ENCODE results near the gene AP2A2. TPM values are rescaled to one million over a fixed set of nuclear protein-coding genes. Genes with fewer than 3 reads are reported as not detected.

The AP2A2 gene
- total RNA-seq, 2 experiments from 2014 or later = 24.9 to 43.0 TPM

DNA sequence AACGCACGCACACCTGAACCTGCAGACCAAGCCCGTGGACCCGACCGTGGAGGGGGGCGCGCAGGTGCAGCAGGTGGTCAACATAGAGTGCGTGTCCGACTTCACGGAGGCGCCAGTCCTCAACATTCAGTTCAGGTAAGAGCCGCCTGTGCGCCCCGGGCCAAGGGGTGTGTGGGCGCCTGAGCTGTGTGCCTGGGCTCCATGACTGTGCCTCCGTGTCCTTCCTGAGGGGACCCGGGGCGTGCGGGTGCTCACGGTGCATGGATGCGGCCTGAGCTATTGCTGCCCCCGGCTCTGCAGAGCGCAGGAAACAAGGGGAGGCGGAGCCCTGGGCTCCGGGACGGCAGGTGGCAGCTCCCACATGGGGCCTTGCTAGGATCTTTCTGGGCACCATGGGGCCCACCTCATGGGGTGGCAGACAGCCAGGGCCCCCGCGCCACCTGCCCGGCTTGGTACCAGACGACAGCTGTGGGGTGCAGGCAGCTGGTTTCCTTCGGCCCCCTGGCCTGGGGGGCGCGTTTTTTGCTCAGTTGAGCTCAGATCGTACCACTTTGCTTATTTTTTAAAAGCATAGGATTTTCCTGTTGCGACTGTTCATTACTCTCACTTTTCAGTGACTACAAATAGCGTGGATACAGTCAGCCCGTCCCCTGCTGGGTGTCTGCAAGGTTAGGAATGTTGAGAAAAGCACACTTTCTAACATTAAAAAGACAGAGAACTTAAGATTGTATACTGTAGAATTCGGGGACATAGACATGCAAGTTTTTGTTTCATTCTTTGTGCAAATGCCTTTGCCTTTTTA is 82.5 kb downstream of the AP2A2 start:
- no TSS peak for BruUV-seq (replicated peaks)
- no peak for TF ChIP-seq EZH2phosphoT487 (IDR thresholded peaks at IDR 0.05; ENCODE audit: borderline replicate concordance, low read depth, low read length)
- no peak for TF ChIP-seq CTCF (conservative IDR thresholded peaks at IDR 0.05; ENCODE audit: low read length)
- Histone ChIP-seq H3K4me1 (ENCODE audit: insufficient read depth, low read length, poor library complexity, severe bottlenecking) (no peaks in the 10 kb centered on the region), H3K27ac (ENCODE audit: low read depth, low read length, poor library complexity, severe bottlenecking) (no peak overlapping the region), H3K36me3 (ENCODE audit: insufficient read depth, low read length) (peaks cover 30% of the 10 kb centered on the region; the same call in 1 of the 2 replicates), H3K4me3 (ENCODE audit: low read depth, low read length, poor library complexity, severe bottlenecking) (no peak overlapping the region), H4K20me1 (ENCODE audit: insufficient read depth, low read length) (no peaks in the 10 kb centered on the region), H3K4me2 (ENCODE audit: low read length) (no peak overlapping the region), H3K9me3 (ENCODE audit: low read length) (no peaks in the 10 kb centered on the region), H2AFZ (ENCODE audit: low read length) (no peak overlapping the region), H3K79me2 (ENCODE audit: insufficient read depth, low read depth, low read length) (no peaks in the 10 kb centered on the region), H3K9me2 (ENCODE audit: insufficient read depth, low read length) (no peaks in the 10 kb centered on the region)
- ChIA-PET POLR2A (interaction anchor here (0.5 kb wide), 3 partner anchors 13 to 897 kb away, joined by 3 to 4 read pairs (median 4); no protein-coding TSS in a partner anchor), CTCF (ENCODE audit: unreplicated experiment) (no interaction called here)
- no peak for DNase-seq (ENCODE audit: low spot score)
- intact Hi-C loops (cut with micrococcal nuclease; ENCODE audit: unreplicated experiment) = no loop called here

- BruUV-seq (replicated peaks) = no TSS peak
Observed at GRCh38 chr11:1008803-1009145, 83.1 kb downstream of the AP2A2 start.

More at GRCh38 chr11:1008803-1009145, 83.1 kb downstream of the AP2A2 start:
- ChIA-PET CTCF (ENCODE audit: unreplicated experiment) (no interaction called here), POLR2A (interaction anchor here (0.5 kb wide), 1 partner anchor 38 kb away, joined by 3 read pairs; no protein-coding TSS in a partner anchor)
- Histone ChIP-seq H3K4me3 (ENCODE audit: low read depth, low read length, poor library complexity, severe bottlenecking) (no peak overlapping the region), H3K9me3 (ENCODE audit: low read length) (no peaks in the 10 kb centered on the region), H3K4me1 (ENCODE audit: insufficient read depth, low read length, poor library complexity, severe bottlenecking) (no peaks in the 10 kb centered on the region), H3K36me3 (ENCODE audit: insufficient read depth, low read length) (peaks cover 25% of the 10 kb centered on the region; the same call in 1 of the 2 replicates), H3K27ac (ENCODE audit: low read depth, low read length, poor library complexity, severe bottlenecking) (no peak overlapping the region), H3K4me2 (ENCODE audit: low read length) (no peak overlapping the region), H2AFZ (ENCODE audit: low read length) (no peak overlapping the region), H3K79me2 (ENCODE audit: insufficient read depth, low read depth, low read length) (no peaks in the 10 kb centered on the region), H4K20me1 (ENCODE audit: insufficient read depth, low read length) (no peaks in the 10 kb centered on the region), H3K9me2 (ENCODE audit: insufficient read depth, low read length) (no peaks in the 10 kb centered on the region)
- intact Hi-C loops (cut with micrococcal nuclease; ENCODE audit: unreplicated experiment) = no loop called here
- no peak for DNase-seq (ENCODE audit: low spot score)
- no peak for TF ChIP-seq CTCF (conservative IDR thresholded peaks at IDR 0.05; ENCODE audit: low read length)

All from OCI-LY7 (cell line).